Activated gamma-delta T cell treated with anti-CD3 and anti-CD28 coated beads, Interleukin-2, amount 50 U/mL, for 16 hours (primary cell): ENCODE measurements around the gene NAALADL2.
"Not testable (repeated sequence)": the region's sequence is repeated elsewhere in the genome, so short reads cannot be mapped to it uniquely, and the experiment has no call there.

Experiments
- DNase-seq: peaks from one replicate; pipeline ENCODE4 v3.0.0-alpha.2; 2020; ENCODE audit warnings: low read depth

The NAALADL2 gene

GRCh38 chr3:175132706-175133105 lies 273.6 kb downstream of the NAALADL2 start:
- not testable (repeated sequence) for DNase-seq

GRCh38 chr3:175144368-175144767 lies 285.2 kb downstream of the NAALADL2 start:
- DNase-seq, result no peak

- DNase-seq, result no peak
Measured at GRCh38 chr3:175146258-175146657, 287.1 kb downstream of the NAALADL2 start.

GRCh38 chr3:175149675-175150074 lies 290.5 kb downstream of the NAALADL2 start:
- DNase-seq, result no peak

- no peak for DNase-seq
Measured at GRCh38 chr3:175150812-175151401, 291.8 kb downstream of the NAALADL2 start.

GRCh38 chr3:175153595-175153994 lies 294.5 kb downstream of the NAALADL2 start:
- no peak for DNase-seq

GRCh38 chr3:175155172-175155571 lies 296.0 kb downstream of the NAALADL2 start:
- no peak for DNase-seq

GRCh38 chr3:175159202-175159601 lies 300.1 kb downstream of the NAALADL2 start:
- no peak for DNase-seq

GRCh38 chr3:175161291-175161690 lies 302.2 kb downstream of the NAALADL2 start:
- DNase-seq, result no peak

- no peak for DNase-seq
Measured at GRCh38 chr3:175163686-175164085, 304.6 kb downstream of the NAALADL2 start.

GRCh38 chr3:175173117-175173516 lies 314.0 kb downstream of the NAALADL2 start:
- not testable (repeated sequence) for DNase-seq

GRCh38 chr3:175176556-175176955 lies 317.4 kb downstream of the NAALADL2 start:
- DNase-seq, result no peak

- DNase-seq, result no peak
Measured at GRCh38 chr3:175179055-175179454, 319.9 kb downstream of the NAALADL2 start.

- DNase-seq, result no peak
Measured at GRCh38 chr3:175184392-175184791, 325.3 kb downstream of the NAALADL2 start.

GRCh38 chr3:175185903-175186302 lies 326.8 kb downstream of the NAALADL2 start:
- DNase-seq, result no peak

- DNase-seq, result no peak
Measured at GRCh38 chr3:175186511-175186910, 327.4 kb downstream of the NAALADL2 start.

GRCh38 chr3:175187586-175187985 lies 328.5 kb downstream of the NAALADL2 start:
- DNase-seq, result no peak

GRCh38 chr3:175192536-175192935 lies 333.4 kb downstream of the NAALADL2 start:
- DNase-seq, result no peak

- no peak for DNase-seq
Measured at GRCh38 chr3:175193815-175194518, 334.8 kb downstream of the NAALADL2 start.

- no peak for DNase-seq
Measured at GRCh38 chr3:175198991-175199783, 340.1 kb downstream of the NAALADL2 start.

GRCh38 chr3:175199961-175200360 lies 340.8 kb downstream of the NAALADL2 start:
- no peak for DNase-seq

GRCh38 chr3:175200391-175201095 lies 341.4 kb downstream of the NAALADL2 start:
- DNase-seq, result no peak
